Heart right ventricle (tissue), 16 donors: ENCODE results near the gene NAT8L. TPM values are rescaled to one million over a fixed set of nuclear protein-coding genes. Genes with fewer than 3 reads are reported as not detected.

Experiments
- ATAC-seq, 8 donors: fragments of 200-7000 bp; cut with Tn5 transposase; one replicate each; pipeline ENCODE4 v1.9.1; 2020; ENCODE audit warnings: mild to moderate bottlenecking in 8 of 8, moderate library complexity in 8 of 8, moderate number of reproducible peaks in 1 of 8
- DNase-seq, 2 donors: peaks; one replicate each; pipeline ENCODE4 v3.0.0-alpha.2; 2020
- H3K27ac ChIP-seq, 10 donors: fragments of 200-600 bp; sonication (generic) in 2 of 10; one replicate each; pipeline versions ENCODE4 v1.5.0 to v1.8.0; 2020 to 2022; ENCODE audit warnings: mild to moderate bottlenecking in 3 of 10
- H3K27me3 ChIP-seq, 7 donors: fragments of 200-600 bp; one replicate each; pipeline ENCODE4 v1.8.0; 2021 to 2022; ENCODE audit warnings: mild to moderate bottlenecking in 2 of 7
- H3K36me3 ChIP-seq, 9 donors: fragments of 200-600 bp; sonication (generic) in 1 of 9; one replicate each; pipeline versions ENCODE4 v1.5.0 to v1.8.0; 2020 to 2022; ENCODE audit warnings: mild to moderate bottlenecking in 2 of 9
- H3K4me1 ChIP-seq, 9 donors: fragments of 200-600 bp; sonication (generic) in 1 of 9; one replicate each; pipeline versions ENCODE4 v1.5.0 to v1.8.0; 2020 to 2022; ENCODE audit warnings: mild to moderate bottlenecking in 4 of 9
- H3K4me3 ChIP-seq, 10 donors: fragments of 200-600 bp; sonication (generic) in 2 of 10; one replicate each; pipeline versions ENCODE4 v1.5.0 to v1.8.0; 2020 to 2022; ENCODE audit warnings: mild to moderate bottlenecking in 7 of 10, moderate library complexity in 2 of 10
- H3K9me3 ChIP-seq, 11 donors: fragments of 200-600 bp in 10 of 11; sonication (generic) in 2 of 11; one replicate each; pipeline versions ENCODE4 v1.5.0 to v1.8.0; 2013 to 2022; ENCODE audit warnings: mild to moderate bottlenecking in 2 of 11, control low read depth in 1 of 11, moderate library complexity in 1 of 11
- WGBS, 2 donors: extraction: QIAGEN DNeasy Blood & Tissue Kit; methylation state at CpG; one replicate each; pipeline ENCODE4 v1.1.7; 2013; ENCODE audit warnings: inconsistent platforms in 1 of 2; 5-methylcytosine and 5-hydroxymethylcytosine counted together
- intact Hi-C, 10 donors: fragments of 100-400 bp; cut with DNase I; formaldehyde crosslinking; loops; one replicate each; pipeline versions ENCODE4 v1.11.1 to v1.14.2; 2022
- polyA plus RNA-seq, 2 donors: library from polyadenylated mRNA; stranded (reverse); fragments of 200-250 nt; gene quantifications; one replicate each; pipeline ENCODE4 v1.2.3, GENCODE V29; 2013
- total RNA-seq, 10 donors: library from RNA; stranded (reverse); fragmentation: NEBNext Ultra II Directional in 3 of 10; extraction: Animal tissue kit (Norgen Biotek cat#: 25700) in 3 of 10; gene quantifications; one replicate each; pipeline versions ENCODE4 v1.2.1 to v1.2.4, GENCODE V29; 2021 to 2023
- TF ChIP-seq, protein P1 (sequence below), 9 donors: fragments of 200-600 bp; sonication (generic) in 2 of 9; IDR thresholded peaks; one replicate each; pipeline versions ENCODE4 v1.5.0 to v1.8.0; 2021 to 2022; ENCODE audit warnings: antibody characterized with exemption in 9 of 9, mild to moderate bottlenecking in 5 of 9, moderate library complexity in 1 of 9
- donor health status: Arrhythmogenic right ventricular cardiomyopathy.
- donor health status: ischemic (EF 13 %, LVEDD 7.1; RV severe dilation, severe dysfunction).
- donor health status: healthy with polysubstance abuse.
- donor health status: DM: no; HTN: yes; CAD: no.
- donor health status: DM: no; HTN: no; CAD: no.
- donor health status: ischemic (EF 25% LVEDD 6.9; RV normal size, moderate dysfunction).
- donor health status: ischemic (EF 25% LVEDD 5.7; RV mildly dilated, moderate dysfunction).
- donor health status: healthy.
- donor health status: DM: yes; HTN: yes; CAD: no.
- donor health status: Ischemic cardiomyopathy.
- donor health status: ischemic (EF 35%, LVEDD 5.7; RV mildly dilated, moderate dysfunction).
- donor health status: nonischemic (EF 11% LVEDD 7.7; RV severe dilation, severe dysfunction).
- donor health status: DM: yes; HTN: yes; CAD: no.
- donor health status: PGD.
- donor health status: ischemic (EF 29% LVEDD 5.4; RV normal size, mild dysfunction).
- donor health status: nonischemic (EF 23%, LVEDD 6.1; RV moderate dilation, normal function).

Gene NAT8L
- total and polyA plus RNA-seq, 12 donors = 0.12 to 1.4 (median 0.37) TPM

DNA sequence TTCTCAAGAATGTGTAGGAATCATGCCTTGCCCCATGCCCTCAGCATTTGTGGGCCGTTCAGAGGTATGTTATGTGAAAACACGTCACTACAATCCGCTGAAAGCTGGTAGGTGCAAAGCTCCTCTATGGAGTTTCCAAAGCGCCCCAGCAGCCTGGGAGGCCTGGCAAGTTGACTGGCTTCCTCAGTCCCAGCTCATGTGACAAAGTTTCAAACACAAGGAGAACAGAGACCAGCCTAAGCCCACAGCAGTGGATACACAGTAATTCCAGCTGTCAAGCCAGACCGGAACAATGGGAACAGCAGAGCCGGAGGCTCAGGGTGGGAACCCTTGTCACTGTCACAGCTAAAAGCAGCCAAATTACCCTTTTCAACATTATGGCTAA lies 33.5 kb downstream of the NAT8L start:
- no peak for ATAC-seq

DNA sequence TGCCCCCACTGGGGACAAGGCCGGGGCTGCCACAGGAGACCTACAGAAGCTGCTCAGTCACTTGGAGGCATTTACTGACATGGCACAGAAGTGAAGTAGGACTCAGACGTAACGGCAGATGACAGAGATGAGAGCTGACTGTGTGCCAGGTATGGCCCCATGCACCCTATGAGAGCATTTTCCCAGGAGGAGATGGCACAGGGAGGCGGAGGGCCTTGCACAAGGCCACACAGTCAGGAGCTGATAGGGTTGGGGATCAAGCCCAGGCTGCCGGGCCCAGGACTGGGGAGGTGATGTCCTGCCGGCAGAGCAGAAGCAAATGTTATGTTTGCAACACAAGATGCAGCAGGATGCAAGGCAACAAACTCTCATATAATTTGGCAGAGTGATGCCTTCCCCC lies 34.1 kb downstream of the NAT8L start:
- WGBS, 2 donors = 89 to 92% methylated on average over 6 of the region's 6 CpGs
- Histone ChIP-seq H3K4me3 (no peak overlapping the region), H3K9me3 (peaks cover 0 to 19% (median 4%) of the 10 kb centered on the region in 11 donors), H3K27me3 (peaks cover 0 to 5% (median 0%) of the 10 kb centered on the region in 7 donors), H3K36me3 (no peaks in the 10 kb centered on the region), H3K4me1 (no peaks in the 10 kb centered on the region), H3K27ac (no peak overlapping the region)
- intact Hi-C loops = no loop called here
- no peak for DNase-seq
- ATAC-seq = no peak
- TF ChIP-seq, protein P1, sequence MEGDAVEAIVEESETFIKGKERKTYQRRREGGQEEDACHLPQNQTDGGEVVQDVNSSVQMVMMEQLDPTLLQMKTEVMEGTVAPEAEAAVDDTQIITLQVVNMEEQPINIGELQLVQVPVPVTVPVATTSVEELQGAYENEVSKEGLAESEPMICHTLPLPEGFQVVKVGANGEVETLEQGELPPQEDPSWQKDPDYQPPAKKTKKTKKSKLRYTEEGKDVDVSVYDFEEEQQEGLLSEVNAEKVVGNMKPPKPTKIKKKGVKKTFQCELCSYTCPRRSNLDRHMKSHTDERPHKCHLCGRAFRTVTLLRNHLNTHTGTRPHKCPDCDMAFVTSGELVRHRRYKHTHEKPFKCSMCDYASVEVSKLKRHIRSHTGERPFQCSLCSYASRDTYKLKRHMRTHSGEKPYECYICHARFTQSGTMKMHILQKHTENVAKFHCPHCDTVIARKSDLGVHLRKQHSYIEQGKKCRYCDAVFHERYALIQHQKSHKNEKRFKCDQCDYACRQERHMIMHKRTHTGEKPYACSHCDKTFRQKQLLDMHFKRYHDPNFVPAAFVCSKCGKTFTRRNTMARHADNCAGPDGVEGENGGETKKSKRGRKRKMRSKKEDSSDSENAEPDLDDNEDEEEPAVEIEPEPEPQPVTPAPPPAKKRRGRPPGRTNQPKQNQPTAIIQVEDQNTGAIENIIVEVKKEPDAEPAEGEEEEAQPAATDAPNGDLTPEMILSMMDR (IDR thresholded peaks at IDR 0.05) = no peak

More for the DNA sequence above, 33.5 kb downstream of the NAT8L start:
- Histone ChIP-seq H3K4me3 (no peak overlapping the region), H3K4me1 (no peaks in the 10 kb centered on the region), H3K9me3 (peaks cover 0 to 21% (median 4%) of the 10 kb centered on the region in 11 donors), H3K27ac (no peak overlapping the region), H3K27me3 (peaks cover 0 to 5% (median 0%) of the 10 kb centered on the region in 7 donors), H3K36me3 (no peaks in the 10 kb centered on the region)
- intact Hi-C loops = no loop called here
- TF ChIP-seq, protein P1 (IDR thresholded peaks at IDR 0.05) = no peak
- WGBS, 2 donors = 89 to 96% methylated on average over 6 of the region's 6 CpGs
- DNase-seq = no peak

DNA sequence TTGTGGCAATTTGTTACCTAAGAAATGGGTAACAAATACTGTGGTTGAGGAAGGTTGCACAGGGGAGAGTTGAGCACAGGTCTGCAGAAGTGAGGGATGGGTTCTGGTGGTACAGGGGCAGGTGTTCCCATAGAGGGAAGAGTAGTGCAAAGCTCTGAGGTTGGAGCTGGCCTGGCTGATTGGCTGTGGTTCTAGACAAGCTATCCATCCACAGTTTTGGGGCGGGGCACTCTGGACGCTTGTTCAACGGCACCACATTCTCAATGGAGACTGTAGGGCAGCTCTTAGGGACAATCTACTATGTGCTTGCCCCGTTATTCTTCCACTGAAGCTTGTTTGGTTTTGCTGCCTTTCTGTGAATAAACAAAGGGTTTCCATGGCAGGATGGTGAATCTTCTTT lies 35.4 kb downstream of the NAT8L start:
- H3K36me3 ChIP-seq = no peaks in the 10 kb centered on the region
- intact Hi-C loops = no loop called here
- 91 to 97% methylated on average over 4 of the region's 4 CpGs for WGBS, 2 donors
- no peak for ATAC-seq
- TF ChIP-seq, protein P1 (IDR thresholded peaks at IDR 0.05) = no peak
- no peaks in the 10 kb centered on the region for H3K4me1 ChIP-seq
- H3K27me3 ChIP-seq = peaks cover 0 to 8% (median 0%) of the 10 kb centered on the region in 7 donors
- DNase-seq = no peak
- H3K4me3 ChIP-seq = no peak overlapping the region
- peaks cover 0 to 19% (median 4%) of the 10 kb centered on the region in 11 donors for H3K9me3 ChIP-seq
- no peak overlapping the region for H3K27ac ChIP-seq

DNA sequence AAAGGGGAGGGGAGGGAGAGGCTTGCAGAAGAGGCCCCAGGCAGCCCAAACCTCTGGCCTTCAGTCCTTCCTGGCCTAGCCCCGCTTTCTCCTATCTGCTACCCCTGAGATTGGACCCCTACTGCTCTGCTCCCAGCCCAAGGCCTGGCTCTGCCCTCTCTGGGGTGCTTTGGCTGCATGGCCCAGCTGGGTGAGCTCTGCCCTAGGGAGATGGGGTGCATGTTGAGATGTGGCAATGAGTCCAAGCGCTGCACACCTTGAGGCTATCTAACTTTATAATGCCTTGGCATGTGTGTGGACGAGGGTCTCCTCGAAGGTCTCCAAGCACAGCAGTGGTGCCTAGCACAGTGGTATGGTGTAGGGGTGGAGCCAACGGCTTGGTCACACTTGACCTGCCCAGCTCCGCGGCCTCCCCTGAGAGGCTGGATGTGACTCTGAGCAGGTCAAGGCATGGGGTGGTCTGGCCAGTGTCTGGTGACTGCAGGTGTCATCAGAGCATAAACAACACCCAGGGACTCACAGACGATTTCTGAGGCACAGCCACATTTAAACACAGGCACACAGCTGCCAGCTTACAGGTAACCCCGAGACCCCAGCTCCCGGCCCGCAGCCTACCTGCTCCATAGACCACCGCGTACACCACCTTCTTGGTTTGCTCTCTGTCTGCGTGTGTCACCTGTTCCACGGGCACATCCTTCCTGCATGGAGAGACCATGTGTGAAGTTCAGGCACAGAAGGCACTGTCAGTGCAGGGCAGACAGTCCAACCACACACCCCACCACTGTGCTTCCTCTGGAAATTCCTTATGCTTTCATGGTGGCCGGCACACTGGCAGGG lies 36.3 kb downstream of the NAT8L start:
- Histone ChIP-seq H3K27ac (no peak overlapping the region), H3K27me3 (peaks cover 0 to 8% (median 0%) of the 10 kb centered on the region in 7 donors), H3K36me3 (no peaks in the 10 kb centered on the region), H3K4me1 (no peaks in the 10 kb centered on the region), H3K4me3 (no peak overlapping the region), H3K9me3 (peaks cover 0 to 19% (median 4%) of the 10 kb centered on the region in 11 donors)
- DNase-seq (no peak), ATAC-seq (peak in 1 of 8 donors; percentile 29)
- intact Hi-C loops = no loop called here
- TF ChIP-seq, protein P1 (IDR thresholded peaks at IDR 0.05) = no peak
- 87 to 88% methylated on average over 16 of the region's 16 CpGs for WGBS, 2 donors
